OCI-M2 (cell line): ENCODE measurements around the gene LRWD1.
A peak's percentile ranks its signal among the peaks of the same experiment; 100 is the strongest.

Experiments used
- DNase-seq: peaks from one replicate; lab custom pipeline; 2025; ENCODE audit not compliant: unreplicated experiment; lab: John Stamatoyannopoulos, UW

Gene LRWD1

DNA sequence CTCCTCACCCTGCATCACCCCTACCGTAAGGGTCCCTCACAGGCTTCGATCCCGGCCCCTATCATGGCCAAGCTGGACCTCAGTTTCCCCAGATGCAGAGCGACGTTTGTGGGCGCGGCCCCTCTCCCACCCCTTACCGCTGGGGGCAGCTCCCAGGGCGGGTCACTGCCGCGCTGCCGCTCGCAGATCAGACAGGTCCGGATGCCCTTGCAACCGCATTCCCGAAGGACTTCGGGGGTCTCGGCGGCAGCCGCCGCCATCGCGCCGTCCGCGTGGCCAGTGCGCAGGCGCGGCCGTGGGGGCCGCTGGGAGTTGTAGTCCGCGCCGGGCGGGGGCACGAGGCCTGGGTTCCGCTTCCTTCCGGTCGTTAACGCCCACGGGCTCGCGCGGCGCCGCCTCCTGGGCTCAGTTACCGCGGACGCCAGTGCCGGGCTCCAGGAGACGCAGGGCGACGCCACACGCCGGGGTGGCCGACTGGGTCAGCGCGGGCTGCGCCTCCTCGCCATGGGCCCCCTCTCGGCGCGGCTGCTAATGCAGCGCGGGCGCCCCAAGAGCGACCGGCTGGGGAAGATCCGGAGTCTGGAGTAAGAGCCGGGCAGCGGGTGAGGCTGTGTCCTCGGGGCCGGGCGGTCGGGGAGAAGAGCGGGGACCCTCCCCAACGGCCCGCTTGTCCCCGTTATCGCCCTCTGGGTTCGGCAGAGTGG is at the start of gene LRWD1, which contains the start of gene ALKBH4:
TSS of gene LRWD1 (plus strand) at position 408 of the 704 bp plus-strand sequence. CDS start at position 505, 97 bp downstream.
TSS of gene ALKBH4 (minus strand) at position 287 of the 704 bp plus-strand sequence. CDS start at position 260, 27 bp downstream.
- peak; percentile 61 for DNase-seq

DNA sequence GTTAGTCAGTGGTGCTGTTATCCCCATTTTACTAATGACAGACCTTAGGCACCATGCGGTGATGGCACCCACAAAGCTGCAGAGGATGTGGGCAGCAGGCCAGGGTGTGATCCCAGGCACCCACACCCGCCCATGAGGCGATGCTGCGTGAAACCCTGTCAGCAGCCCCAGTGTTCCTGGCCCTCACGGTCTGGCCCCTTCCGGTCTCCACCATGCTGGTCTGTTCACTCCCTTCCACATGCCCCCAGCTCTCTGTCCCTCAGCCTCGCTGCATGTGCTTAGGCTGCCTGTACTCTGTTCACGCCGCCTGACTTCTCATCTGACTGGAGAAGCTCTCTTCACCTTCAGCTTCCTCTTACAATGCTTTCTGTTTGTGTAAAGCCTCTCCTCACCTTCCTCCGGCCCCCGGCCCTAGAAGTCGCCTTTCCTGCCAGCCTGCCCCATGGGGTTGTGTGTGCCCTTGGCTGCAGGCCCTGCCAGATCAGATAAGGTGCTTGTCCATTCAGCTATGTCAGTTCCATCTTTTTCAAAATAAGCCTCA is 49.0 kb upstream of the LRWD1 start:
- DNase-seq = no peak

DNA sequence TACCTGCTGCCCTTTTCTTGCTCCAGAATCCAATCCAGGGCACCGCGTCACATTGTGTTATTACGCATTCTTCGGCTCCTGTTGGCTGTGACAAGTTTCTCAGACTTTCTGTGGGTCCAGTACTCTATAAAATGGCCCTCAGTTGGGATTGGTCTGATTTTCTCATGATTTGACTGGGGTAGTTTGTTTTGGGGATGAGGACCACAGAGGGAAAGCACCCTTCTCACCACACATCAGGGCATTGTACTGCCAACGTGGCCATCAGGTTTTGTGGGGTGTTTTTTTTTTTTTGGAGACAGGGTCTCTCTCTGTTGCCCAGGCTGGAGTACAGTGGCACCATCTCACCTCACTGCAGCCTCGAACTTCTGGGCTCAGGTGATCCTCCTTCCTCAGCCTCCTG is 48.4 kb upstream of the LRWD1 start:
- DNase-seq = no peak

DNA sequence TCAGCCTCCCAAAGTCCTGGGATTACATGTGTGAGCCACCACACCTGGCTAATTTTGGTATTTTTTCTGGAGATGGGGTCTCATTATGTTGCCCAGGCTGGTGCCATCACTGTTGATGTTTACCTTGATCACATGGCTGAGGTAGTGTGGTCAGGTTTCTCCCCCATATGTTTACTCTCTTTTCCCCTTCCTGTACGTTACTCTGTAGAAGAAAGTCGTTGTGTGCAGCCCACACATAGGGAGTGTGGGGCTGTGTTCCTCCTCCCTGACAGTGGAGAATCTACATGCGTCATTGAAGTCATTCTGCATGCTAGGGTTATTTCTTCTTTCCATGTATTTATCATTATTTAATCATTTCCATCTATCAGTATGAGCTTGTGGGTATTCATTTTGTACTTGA is 47.7 kb upstream of the LRWD1 start:
- no peak for DNase-seq

DNA sequence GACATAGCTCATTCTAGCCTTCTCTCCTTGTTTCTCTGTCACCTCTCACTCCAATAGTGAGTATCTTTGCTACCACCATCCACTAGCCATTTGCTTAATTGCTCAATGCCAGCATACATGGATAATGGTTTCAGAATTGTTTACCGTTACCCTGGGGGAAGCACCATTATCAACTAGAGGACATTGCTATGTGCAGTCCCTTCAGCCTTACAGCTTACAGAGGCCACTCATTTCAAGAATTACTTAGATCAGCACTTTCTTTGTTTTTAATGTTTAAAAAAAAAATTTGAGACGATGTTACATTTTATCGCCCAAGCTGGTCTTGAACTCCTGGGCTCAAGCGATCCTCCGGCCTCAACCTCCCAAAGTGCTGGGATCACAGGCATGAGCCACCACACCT is 46.2 kb upstream of the LRWD1 start:
- DNase-seq = no peak

DNA sequence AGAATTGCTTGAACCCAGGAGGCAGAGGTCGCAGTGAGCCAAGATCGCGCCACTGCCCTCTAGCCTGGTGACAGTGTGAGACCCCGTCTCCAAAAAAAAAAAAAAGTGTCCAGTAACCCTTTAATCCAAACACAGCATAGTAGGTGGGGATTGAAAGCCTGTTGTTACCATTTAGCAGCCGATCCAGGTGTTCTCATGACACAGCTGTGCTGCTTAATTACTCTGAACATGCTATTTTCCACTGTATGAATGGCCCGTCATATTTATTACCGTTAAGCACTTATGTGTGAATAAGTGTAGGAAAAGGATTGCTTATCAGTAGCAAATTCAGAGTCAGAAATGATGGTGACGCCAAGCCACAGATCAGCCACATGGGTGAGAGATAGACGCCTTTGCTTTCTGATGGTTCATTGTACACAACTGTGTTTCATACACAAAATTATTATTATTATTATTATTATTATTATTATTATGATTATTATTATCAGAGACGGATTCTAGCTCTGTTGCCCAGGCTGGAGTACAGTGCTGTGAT is 43.0 kb upstream of the LRWD1 start:
- no peak for DNase-seq

DNA sequence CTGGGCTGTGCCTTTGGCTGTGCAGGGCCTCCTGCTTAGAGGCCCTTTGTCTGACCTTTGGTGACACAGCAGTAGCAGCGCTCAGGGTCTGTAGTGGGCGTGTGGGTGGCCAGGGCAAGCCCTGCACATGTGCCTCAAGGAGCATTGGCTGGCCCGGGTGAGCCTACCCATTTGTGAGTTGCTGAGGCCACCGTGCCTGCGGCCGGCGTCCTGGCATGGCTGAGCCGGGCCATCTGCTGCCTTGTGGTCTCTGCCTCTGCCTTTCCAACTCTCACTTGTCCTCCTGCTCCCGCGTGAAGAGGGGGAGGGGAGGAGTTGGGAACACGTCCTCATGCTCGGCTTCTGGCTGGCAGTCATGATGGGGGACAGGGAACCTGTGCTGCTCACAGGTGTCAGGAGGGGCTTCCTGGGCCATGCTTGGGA is 40.6 kb upstream of the LRWD1 start:
- no peak for DNase-seq

DNA sequence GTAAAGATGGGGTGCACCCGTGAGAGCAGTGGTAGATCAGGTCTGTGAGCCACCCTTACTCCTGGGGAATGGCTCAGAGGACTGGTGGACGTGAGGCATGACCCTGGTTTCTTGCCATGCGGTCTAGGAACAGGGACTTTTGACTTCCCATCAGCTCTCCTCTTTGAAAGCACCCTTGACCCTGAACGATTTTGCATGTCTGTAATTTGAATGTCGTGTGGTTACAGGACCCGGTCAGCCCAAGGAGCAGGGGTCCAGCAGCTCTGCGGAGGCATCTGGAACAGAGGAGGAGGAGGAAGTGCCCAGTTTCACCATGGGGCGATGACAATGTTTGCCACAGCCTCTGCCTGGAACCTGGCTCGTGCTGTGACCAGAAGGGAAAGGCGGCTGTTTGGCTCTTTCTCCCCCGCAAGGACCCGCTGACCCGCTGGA is 40.0 kb upstream of the LRWD1 start:
- no peak for DNase-seq

DNA sequence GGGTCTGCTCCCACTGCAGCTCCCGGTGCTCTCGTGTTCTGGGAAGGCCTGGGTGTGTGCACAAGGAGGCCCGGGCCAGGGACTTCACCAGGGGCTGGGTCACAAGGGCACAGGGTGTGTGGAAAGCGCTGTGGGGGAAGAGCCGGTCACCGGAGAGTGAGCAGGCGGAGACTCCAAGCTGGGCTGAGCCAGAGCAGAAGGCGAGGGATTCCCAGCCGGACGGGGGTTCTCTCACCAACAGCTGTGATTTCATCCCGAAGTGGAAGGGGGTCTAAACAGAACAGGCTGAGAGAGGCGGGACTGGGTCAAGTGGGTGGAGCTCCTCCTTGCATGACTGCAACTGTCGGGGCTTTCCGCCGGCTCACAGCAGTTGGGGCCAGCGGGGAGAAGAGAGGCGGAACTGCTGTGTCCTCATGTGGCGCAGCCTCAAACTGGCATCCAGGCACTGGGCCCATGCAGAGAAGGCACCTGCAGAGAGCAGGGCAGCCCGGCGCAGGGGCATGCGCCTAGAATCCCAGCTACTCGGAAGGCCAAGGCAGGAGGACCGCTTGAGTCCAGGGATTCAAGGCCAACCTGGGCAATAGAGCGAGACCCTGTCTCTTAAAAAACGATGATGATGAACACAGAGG is 39.0 kb upstream of the LRWD1 start:
- no peak for DNase-seq

DNA sequence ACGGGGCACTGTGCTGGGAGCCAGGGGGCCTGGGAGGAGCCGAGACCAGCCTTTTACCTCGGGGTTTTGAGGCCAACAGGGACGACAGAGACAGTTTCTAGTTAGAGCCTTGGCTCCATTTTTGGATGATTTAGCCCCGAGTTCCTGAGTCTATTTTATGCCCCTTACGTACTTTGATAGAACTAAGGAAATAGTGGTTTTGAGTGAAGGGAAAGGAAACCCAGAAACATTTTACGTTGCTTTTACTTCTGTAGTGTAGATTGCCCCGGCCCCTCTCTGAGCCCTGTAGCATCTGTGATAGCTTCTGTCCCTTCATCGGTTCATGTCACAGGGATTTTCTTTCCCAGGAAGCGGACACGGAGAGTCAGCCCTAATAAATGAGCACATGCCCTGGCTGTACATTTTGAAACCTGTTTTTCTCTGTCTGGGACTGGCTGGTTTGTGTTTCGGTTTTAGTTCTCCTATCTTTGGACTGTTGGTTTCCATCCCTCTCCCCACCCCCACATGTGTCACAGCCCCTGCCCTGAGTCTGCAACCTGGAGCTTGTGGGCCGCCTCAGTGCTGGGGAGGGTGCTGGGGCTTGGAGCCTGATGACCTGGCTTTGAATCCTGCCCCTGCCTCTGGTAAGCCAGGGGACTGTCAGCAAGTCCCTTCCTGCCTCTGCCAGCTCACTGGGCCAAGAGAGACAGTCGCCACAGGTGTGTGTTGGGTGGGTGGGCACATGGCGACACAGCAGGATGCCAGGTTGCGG is 38.3 kb upstream of the LRWD1 start:
- DNase-seq = no peak

DNA sequence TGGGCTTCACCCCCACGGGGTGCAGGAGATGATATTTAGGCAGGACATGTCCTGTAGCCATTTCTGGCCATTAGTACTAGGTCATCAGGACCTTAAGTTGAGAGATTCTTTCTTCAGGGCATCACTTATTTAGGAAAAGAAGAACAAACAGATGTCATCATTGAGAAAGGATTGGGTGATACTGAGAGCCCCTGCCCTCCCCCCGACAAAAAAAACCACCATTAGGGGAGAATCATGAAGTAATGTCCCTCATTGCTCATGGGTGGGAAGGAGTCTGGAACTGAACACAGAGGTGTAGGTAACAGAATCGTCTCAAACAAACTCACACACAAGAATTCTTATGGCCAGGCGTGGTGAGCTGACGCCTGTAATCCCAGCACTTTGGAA is 37.8 kb upstream of the LRWD1 start:
- no peak for DNase-seq

DNA sequence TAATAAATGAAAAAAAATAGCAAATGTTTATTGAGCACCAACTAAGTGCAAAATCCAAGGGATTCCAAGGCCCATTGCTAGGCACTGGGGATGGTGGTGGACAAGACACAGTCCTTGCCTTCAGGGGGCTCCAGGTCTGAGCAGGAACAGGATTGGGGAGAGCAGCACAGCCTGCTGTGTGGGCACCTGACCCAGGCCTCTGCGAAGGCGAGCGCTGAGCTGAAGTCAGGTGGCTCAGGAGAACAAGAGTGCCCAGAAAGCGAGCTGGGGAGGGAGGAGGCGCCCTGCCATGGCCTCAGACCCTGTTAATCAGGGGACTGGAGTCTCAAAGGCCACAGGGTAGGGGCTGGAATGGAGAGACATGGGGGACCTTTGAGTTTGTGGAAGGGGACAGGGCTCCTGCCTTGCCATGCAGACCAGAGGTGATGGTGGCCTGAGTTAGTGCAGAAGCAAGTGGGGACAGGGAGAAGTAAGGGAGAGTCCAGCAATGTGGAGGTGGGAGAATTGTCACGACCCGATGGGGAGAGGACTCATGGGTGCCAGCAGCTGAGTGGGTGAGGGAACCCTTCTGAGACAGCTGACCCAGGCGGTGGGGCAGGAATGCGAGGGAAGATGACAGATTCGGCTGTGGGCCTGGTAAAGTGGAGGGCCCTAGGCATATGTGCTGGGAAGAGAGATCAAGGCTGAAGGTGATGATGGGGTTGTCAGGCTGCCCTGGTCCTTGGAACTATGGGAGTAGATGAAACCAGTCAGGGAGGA is 35.5 kb upstream of the LRWD1 start:
- DNase-seq = no peak

DNA sequence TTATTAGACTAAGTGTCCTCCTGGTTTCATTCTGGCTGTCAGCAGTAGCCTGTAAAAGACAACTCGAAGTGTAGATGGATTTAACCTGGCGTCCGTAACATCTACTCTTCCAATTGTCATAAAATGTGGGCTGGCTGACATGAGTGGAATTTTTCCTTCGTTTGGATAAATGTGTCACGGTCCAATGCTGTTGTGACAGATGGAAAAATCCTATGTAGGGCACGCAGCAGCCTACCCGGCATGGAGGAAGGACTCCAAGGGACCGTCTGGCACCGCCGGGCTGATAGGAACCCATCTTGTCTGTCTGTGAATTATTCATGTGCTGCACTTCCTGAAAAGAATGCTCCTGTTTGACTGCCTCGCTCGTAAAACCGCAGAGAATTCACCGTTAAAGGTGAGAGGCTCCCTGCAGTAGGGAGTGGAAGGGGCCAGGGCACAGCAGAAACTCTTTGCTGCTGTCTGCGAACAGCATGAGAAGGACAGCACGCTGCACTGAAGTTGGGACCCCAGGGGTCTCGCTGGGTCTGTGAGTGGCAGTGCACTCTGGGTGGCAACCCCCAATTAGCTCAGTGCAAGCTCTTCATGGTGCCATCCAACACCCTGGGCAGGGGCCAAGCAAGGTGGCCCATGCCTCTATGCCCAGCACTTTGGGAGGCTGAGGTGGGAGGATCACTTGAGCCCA is 33.0 kb upstream of the LRWD1 start:
- DNase-seq = no peak

DNA sequence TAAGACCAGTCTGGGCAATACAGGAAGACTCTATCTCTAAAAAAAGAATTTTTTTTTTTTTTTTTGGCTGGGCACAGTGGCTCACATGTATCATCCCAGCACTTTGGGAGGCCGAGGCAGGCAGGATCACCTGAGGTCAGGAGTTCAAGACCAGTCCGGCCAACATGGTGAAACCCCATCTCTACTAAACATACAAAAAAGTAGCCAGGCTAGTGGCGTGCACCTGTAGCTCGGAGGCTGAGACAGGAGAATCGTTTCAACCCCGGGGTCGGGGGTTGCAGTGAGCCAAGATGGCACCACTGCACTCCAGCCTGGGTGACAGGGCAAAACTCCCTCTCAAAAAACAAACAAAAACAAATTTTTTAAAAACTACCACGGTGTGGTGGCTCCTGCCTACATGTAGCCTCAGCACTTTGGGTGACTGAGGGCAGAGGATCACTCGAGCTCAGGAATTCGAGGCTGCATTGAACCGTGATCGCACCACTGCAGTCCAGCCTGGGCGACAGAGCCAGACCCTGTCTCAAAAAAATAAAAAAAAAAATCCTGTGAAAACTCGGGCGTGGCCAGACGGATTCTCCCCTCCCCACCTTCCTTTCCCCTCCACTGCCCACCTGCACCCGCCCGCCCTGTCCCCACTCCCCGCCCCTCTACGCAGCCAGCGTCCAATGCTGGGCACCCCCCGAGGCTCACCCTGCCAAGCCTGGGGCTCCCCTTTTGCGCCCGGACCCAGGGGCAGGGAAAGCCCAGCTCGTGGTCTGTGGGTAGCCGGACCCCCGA is 32.2 kb upstream of the LRWD1 start:
- DNase-seq = no peak

DNA sequence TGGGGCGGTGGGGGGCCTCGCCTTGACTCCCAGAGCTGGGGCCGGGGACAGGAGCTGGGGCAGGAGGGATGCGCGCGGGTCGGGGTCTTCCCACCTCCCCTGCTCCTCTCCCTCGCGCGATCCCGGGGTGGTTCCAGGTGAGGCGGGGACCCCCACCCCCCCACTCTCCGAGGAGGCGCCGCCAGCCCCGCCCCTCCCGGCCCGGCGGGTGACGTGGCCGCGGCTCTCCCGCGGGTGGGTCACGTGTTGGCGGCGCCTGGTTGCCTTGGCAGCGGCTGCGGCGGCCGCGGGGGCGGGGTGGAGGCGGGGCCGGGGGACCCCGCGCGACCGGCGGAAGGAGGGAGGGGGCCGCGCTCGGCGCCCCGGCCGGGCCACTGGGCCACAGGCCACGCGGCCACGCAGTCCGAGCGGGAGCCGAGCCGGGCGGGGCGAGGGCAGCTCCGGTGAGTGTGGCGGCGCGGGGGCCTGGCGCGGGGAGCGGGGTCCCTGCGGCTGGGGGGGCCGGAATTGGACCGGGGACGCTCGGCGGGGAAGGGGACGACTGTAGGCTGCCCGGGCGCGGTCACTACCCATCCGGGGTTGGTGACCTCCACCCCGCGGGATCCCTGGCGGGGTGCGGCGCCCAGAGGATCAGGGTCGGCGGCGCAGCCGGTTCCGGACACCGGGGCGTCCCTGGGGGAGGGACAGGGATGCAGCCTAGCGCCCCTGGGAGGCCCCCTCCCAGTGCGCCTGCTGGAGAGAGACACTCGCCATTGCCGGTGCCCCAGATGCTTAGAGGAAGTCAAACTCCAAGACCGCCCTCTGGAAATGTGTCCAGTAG is 31.4 kb upstream of the LRWD1 start, which contains the start of gene ORAI2:
TSS of gene ORAI2 (plus strand) at position 357 of the 820 bp plus-strand sequence. CDS start 5,382 bp downstream, outside the sequence.
- DNase-seq = no peak

DNA sequence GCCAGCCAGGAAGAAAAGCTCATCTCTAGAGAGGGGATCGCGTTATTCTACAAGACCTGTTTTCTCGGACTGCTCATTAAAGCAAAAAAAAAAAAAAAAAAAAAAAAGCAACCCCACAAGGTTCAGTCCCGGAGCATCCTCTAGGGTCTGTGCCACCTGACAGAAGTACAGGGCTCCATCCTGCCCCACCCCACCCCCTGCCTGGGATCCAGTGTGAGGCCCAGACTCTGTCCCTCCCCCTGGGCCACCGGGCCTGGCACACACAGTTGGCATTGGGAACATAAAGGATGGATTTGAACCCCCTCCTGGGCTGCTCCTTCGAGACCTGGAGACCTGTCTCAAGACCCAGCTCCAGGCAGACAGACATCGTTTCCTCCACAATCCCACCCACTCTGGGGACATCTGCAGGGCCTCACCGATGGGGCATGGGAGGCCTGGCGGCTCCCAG is 30.7 kb upstream of the LRWD1 start:
- no peak for DNase-seq

DNA sequence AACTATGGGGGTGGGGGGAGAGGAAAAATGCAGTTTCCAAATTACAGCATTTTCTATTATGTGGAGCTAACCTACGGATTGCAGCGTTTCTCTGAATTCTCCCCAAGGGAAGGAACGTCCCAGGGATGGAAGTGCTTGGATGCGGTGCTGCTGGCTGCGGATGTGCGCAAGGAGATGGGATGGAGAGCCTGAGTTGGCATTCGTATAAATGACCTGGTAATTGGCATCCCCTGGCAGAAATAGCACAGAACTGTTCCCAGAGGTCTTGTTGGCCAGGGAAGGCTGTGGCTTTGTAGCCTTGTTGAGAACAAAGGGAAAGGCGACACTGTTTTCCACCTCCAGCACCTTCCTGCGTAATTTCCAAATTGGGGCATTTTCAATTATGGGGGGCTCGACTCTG is 28.7 kb upstream of the LRWD1 start:
- no peak for DNase-seq
